GM21825 (cell line): ENCODE results near the gene KATNA1.

Experiments
- ATAC-seq: cut with Tn5 transposase; IDR thresholded peaks from one replicate; pipeline ENCODE4 v1.9.1; 2021; ENCODE audit warnings: mild to moderate bottlenecking, moderate library complexity; ENCODE audit not compliant: unreplicated experiment

Gene KATNA1

DNA sequence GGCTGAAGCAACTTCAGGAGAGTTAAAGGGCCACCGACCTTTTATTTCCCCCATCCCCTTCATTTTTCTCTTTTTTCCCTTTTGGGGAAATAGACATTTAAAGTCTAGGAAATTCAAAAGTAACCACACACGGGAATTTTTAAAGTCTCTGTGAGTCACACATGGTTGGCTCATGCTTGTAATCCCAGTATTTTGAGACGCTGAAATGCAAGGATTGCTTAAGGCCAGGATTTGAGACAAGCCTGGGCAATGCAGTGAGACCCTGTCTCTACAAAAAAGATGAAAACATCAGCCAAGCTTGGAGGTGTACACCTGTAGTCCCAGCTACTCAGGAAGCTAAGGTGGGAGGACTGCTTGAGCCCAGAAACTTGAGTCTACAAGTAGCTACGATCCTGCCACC, 34.2 kb downstream of the KATNA1 start:
- ATAC-seq: no peak

DNA sequence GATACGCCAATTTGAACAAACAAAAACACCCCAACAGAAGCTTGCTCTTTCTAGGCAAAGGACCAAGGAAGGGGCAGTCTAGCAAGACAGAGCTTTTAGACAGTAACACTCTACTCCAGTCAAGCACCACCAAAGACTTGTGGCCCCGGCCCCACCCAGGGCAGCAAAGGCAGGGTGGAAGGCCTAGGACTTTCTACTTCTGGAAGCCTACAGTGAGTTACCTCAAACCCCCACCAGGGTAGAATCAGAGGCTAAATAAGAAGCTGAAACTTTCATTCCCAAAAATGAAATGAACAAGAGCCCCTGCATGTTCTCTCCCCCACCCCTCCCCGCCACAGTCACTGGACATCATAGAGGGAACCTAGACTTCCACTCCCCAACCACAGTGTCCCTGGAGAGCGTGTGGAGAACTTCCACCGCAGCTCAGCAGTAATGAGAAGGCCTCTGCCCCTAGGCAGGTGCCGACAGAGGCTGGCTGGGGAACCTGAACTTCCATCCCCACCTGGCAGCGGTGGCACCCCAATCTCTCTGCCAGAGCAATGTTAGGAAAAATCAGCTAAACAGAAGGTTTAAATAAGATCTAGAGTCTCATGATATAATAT, 40.0 kb downstream of the KATNA1 start:
- ATAC-seq: no peak

DNA sequence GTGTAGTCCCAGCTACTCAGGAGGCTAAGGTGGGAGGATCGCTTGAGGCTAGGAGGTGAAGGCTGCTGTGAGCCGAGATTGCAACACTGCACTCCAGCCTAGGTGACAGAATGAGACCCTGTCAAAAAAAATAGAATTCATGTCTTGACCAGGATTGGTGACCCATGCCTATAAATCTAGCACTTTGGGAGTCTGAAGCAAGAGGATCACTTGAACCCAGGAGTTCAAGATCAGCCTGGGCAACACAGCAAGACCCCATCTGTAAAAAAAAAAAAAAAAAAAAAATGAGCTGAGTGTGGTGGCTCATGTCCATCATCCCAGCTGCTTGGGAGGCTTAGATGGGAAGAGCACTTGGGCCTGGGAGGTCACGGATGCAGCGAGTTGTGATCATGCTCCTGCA, 48.0 kb downstream of the KATNA1 start:
- ATAC-seq: no peak

DNA sequence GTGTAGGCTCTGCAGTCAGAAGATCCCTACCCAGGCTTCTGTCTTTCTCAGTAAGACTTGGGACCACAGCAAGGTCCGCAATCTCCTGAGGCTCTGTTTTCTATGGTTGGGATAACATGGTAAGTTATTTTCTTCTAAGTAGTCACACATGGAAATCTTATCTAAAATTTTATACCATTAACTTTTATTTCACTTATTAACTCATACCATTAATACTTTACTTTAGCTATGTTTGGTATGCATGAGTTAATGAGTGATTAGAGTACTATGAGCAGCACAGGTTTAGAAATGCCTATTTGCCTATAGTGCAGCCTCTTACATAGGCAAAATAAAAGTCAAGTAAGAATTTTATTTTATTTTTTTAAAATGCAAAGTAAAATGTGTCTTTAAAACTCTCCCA, 55.1 kb downstream of the KATNA1 start:
- no peak for ATAC-seq

DNA sequence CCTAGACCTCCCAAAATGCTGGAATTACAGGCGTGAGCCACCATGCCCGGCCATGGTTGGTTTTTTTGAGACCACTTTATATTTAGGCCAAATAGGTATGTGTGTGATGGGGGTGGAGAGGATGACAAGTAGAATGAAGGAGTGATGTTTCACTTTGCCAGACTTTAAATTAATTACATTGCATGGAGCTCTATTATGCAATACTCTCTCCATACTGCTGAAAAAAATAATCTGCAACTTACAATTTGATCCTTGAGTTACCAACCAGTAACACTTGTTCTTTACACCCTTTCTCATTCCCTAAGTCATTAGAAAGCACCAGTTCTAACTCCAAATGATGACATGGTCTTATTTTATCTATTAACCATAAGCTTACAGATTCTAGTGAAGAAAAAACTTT, 55.5 kb downstream of the KATNA1 start:
- ATAC-seq: no peak

DNA sequence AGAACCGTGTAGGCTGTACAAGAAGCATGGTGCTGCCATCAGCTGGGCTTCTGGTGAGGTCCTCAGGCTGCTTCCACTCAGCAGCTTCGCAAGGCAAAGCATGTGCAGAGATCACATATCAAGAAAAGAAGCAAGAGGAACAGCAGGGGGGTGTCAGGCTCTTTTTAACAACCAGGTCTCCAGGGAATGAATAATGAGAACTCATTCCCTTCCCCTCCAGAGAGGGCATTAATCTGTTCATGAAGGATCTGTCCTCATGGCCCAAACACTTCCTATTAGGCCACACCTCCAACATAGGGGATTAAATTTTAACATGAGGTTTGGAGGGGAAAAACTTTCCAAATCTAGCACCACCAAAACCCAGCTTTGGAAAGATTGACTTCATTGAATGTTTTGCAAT, 62.4 kb downstream of the KATNA1 start:
- ATAC-seq: no peak

DNA sequence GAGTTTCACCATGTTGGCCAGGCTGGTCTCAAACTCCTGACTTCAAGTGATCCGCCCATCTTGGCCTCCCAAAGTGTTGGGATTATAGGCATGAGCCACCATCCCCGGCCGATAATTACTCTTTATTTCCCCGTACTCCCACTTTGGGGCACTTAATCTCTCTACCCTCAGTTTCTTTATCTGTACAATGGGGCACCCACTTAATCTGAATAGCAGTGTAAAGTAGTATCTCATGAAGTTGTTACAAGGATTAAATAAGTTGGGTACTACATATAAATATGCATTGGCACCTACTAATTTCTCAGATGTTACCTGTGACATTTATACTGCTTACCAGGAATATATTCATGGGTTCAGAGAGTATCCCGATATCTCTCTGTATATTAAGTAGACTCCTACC, 67.2 kb downstream of the KATNA1 start:
- no peak for ATAC-seq

DNA sequence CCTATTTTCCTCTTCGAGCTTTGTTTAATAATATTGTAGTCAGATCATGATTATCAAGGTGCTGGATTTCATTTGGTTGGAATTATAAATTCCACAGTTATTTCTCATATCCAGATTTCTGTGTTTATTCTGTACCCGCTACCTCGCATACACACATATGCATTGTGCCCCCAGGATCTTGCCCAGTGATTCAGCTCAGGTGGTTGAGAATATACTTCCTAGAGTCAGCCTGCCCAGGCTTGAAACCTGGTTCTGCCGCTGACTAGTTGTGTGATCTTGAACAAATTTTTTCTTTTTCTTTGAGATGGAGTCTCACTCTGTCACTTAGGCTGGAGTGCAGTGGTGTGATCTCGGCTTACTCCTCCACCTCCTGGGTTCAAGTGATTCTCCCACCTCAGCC, 67.6 kb downstream of the KATNA1 start:
- ATAC-seq: no peak

DNA sequence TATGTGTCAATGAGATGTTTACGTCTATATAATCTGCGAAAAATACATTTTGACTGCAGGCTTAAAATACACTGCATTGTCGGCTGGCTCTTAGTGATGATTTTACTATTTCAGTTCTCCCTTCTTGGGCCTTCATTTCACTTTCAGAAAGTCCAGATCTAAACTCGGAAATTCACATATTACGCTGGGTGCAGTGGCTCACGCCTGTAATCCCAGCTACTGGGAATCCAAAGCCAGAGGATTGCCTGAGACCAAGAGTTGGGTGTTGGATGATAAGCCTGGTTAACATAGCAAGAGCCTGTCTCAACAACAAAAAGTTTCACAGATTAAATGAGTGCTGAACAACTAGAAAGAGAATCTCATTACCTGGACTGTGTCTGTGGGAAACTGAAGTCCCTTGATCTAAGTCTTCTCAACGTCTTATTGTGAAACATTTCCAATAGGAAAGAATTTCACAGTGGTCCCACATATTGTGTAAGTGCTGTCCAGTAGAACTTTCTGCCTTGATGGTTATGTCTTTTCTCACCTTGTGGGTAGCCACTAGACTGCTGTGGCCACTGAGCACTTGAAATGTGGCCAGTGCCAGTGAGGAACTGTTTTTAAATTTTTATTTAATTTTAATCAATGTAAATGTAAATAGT, 80.4 kb downstream of the KATNA1 start:
- ATAC-seq: no peak

DNA sequence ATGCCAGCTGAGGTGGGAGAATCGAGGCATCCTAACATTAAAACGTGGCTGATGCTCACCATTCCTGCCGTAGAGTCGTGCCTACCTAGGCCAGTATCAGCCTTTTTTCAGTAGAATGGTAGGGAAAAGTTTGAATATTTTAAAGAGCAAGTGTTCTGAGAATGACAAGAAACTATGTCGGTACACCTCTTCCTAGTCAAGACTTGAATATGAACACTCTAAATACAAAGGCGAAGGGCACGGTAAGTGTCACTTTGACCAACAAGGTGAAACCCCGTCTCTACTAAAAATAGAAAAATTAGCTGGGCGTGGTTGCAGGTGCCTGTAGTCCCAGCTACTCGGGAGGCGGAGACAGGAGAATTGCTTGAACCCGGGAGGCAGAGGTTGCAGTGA, 81.3 kb downstream of the KATNA1 start:
- ATAC-seq: no peak

DNA sequence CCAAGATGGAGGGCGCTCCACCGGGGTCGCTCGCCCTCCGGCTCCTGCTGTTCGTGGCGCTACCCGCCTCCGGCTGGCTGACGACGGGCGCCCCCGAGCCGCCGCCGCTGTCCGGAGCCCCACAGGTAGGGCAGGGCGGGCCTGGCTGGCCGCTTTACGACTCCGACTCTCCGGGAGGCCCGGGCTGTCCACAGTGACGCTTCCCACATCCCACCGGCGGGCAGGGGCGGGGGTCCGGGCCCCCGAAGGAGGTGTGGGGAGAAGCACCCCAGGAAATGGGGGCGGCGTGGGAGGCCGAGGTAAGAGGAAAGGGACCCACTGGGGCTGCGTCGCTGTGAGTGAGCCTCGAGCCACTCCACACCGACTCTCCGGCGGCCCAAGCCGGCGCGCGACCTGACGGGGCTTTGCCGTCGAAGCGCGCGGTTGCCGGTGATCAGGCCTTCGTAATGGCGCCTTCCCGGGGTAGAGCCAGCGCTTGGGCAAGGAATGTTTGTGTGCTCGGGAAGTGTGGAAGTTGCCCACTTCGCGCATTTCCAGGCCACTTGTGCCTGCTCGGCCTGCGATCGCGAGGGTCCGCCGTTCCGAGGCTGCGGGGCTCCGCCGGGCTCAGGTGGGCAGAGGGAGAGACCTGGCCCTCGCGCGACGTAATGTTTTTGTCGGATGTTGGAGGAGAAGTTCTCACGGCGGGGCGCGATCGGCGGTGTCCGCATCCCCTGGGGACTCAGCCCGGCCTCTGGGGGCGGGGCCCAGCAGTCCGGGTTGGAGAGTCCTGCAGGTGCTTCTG, 81.9 kb downstream of the KATNA1 start:
- ATAC-seq: peak; percentile 25

DNA sequence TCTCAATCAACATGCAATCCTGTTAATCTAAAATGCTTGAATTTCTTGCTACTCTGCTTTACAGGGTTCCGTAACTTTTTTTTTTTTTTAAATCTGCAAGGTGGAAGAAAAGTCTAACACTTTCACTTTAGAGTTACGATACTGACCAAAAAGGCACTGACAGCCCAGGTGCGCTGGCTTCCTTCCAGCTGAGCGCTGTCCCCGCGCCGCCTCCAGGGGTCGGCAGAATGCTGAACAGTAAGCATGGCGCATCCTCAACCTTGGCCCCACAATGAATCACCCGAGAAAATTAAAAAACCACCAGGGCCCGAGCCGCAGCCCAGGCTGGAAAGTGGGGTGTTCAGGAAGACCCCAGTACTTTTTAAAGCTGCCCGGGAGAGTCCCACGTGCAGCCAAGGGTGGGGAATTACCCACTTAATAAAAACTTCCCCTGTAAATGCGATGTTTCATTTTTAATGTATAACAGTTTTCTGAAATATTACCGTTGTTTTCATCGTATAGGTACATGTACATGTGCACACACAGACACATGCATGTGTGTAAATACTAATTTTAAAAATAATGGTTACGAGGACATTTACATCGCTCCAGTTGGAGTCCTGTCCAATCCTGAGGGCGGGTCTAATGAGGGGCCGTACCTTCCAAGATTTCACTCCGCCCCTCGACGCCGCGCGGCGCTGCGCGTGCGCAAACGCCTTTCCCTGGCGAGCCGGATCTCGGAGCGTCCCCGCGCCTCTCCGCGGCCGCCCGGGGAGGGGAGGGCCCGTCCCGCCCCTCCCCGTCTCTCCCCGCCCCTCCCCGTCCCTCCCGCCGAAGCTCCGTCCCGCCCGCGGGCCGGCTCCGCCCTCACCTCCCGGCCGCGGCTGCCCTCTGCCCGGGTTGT, 82.7 kb downstream of the KATNA1 start, which contains the start of gene GINM1:
Gene GINM1, plus strand, starts transcription at position 849 of the 883 bp plus-strand sequence. CDS start 40 bp downstream, outside the sequence.
- ATAC-seq: peak; percentile 77

DNA sequence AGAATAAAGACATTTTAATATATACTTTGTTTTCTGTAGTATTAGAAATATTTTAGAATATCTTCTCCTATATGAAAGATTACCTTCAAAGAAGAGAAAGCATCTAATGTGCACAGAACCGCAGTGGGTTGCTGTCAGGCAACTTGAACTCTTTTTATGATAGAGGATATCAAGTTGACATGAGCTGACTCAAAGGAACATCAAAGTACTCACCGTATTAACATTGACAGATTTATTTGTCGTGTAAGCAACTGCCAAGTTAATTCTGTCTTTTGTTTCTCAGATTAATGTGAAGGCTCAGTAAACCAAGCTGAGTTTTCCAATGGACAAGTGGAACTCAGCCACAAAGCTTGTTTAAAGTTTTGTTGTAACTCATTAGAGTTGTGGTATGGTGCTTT, 84.6 kb downstream of the KATNA1 start:
- no peak for ATAC-seq

DNA sequence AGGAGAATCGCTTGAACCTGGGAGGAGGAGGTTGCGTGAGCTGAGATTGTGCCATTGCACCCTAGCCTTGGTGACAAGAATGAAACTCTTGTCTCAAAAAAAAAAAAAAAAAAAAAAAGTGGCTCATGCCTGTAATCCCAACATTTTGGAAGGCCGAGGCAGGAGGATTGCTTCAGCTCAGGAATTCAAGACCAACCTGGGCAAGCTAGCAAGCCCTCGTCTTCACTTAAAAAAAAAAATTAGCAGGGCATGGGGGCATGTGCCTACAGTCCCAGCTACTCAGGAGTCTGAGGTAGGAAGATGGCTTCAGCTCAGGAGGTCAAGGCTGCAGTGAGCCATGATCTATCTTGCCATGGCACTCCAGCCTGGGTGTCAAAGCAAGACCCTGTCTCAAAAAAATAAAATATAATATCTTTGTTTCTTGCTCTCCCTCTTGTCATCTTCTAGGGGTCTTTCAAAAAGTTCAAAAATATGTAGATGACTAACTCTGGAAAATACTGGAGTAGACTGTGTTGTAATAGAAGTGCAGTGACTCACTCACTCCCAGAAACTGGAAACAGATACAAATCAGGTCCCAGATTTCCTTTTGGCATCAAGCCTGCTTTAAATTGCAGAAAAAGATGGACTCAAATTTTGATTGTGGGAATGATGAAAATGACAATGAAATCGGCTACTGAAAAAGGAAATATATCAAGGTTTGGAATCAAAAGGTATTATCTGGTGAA, 85.1 kb downstream of the KATNA1 start:
- ATAC-seq: no peak

DNA sequence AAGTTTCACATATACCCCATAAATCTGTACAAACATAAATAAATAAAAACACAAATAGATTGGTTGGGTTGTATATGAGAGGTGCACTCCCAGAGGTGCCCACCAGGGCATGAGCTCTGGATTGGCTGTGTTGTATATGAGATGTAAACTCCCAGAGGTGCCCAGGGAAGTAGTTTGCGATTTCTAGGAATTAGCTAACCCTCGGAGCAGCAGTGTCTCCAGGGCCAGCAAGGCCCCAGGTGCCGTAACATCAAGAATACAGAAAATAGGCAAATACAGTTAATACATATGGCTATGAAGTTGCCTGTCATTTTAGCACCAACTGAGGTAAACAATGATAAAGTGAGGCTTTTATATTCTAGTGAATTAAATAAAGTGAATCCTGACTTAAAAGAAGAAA, 87.8 kb downstream of the KATNA1 start:
- no peak for ATAC-seq

DNA sequence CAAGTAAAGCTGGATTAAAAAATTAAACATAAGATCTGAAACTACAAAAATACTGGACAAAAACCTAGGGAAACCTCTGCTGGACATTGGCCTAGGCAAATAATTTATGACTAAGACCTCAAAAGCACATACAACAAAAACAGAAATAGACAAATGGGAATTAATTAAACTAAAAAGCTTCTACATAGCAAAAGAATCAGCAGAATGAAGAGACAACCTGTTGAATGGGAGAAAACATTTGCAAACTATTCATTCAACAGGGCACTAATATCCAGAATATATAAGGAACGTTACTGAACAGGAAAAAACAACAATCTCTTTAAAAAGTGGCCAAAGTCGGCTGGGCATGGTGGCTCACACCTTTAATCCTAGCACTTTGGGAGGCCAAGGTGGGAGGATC, 89.1 kb downstream of the KATNA1 start:
- no peak for ATAC-seq

DNA sequence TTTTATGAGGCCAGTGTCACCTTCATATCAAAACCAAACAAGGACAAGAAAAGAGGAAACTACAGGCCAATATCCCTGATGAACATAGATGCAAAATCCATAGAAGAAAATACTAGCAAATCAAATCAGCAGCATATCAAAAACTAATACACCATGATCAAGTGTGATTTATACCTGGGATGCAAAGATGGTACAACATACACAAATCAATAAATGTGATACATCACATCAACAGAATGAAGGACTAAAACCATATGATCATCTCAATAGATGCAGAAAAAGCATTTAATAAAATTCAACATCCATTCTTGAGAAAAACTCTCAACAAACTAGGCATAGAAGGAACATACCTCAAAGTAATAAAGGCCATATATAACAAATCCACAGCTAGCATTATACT, 90.5 kb downstream of the KATNA1 start:
- ATAC-seq: no peak

DNA sequence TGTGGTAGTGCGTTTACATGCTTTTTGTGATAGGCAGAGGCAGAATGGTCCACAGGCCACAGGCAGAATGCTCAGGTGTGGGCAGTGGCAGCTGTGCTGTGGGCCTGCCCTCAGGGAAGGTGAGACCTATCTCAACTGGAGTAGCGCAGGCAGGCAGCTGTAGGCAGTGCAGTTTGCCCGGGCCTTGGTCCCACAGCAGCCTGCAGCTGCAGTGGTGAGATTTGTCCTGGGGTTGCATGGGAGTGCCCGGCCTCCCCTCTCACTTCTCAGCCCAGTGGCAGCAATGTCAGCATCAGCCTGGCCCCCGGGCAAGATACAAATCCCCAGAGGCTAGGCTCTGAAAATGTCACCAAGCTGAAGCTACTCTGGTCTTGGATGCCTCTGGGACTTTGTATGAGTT, 96.6 kb downstream of the KATNA1 start:
- no peak for ATAC-seq

DNA sequence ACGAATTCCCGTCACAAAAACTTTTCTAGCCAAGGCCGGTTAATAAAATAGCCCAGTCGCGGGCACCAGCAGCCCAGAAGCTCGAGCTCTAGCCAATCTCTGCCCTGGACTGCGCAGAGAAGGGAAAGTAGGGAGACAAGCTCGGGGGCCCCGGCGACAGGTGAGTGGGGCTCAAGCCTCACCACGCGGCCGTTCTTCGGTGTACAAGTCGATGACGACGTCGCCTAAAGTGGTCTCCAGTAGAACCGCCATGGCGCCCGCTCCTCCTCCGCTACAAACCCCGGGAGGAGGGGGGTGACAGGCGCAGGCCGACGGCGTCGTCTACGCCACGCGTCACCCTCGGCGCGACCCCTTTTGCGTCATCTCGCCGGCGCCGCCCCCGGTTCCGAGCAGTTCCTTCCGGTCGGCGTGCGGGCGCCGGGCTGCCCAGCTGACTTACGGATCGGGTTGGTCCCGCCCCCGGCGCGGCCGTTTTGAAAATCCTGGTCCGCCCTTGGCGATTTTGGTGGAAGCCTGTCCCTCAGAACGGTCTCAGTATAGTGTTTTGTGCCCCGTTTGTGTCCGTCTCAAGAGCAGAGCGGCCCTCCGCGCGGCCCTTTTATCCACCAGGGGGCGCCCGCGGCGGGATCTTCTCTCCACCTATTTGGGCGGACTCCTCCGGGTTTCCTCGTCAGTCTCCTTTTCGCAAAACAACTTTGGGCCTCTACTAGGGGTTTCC, 102.6 kb downstream of the KATNA1 start, which contains the start of gene PPIL4:
Gene PPIL4, minus strand, starts transcription at position 290 of the 718 bp plus-strand sequence. Its CDS starts 38 bp downstream, at position 252.
- peak; percentile 90 for ATAC-seq

DNA sequence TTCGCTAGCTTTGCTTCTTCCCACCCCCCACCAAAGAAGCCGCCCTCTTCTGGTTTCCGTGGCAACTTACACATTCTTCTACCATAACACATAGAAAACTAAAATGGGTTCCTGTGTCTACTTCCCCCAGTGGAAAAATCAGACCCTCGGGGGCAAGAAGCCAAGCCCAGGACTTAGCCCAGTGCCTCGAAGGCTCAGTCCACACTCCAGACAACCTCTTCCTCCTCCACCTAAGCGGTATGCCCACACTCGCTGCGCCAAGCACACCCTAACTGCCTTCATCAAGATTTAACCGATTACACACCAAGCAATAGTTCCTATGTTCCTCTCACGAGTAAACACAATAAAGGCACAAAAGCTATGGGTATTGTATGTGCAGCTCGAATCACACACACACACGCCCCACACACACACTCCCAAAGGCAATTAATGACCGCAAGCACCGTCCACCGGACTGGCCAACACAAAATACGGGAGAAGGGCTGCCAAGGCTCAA, 103.2 kb downstream of the KATNA1 start:
- ATAC-seq: peak; percentile 24
